Activated CD4-positive, alpha-beta T cell treated with anti-CD3 and anti-CD28 coated beads, Interleukin-2, Interleukin-4, amounts not matched to agents 100 ng/mL and 50 ng/mL, durations not matched to agents 16 hours and 8 hours (primary cell): Measurements from ENCODE around the gene ZBTB22.

Experiments
- DNase-seq: peaks from one replicate; pipeline ENCODE4 v3.0.0-alpha.2; 2020; ENCODE audit warnings: low spot score

ZBTB22 gene

DNA sequence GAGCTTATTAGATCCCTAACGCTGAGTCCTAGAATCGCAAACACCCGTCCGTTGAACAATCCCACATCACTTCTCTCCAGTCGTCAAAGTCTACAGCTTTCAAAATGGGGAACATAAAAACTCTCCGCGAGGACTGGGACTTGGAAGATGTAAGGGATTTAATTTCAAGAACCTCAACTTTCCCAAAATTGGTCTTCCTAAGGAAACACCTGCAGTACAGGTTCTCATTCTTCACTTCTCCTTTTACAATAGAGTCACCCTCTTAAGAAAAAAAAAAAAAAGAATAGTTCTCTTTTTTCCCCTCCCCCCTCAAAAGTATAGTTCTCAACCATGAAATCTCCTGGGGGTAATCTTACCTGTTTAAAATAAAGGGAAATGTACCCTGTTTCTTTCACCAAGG is 6.6 kb upstream of the ZBTB22 start:
- no peak for DNase-seq

GRCh38 chr6:33323623-33323948 is 6.0 kb upstream of the ZBTB22 start:
- DNase-seq = no peak

GRCh38 chr6:33321227-33321626 is 3.7 kb upstream of the ZBTB22 start:
- no peak for DNase-seq

GRCh38 chr6:33320315-33321181 is 3.0 kb upstream of the ZBTB22 start:
- DNase-seq = no peak

DNA sequence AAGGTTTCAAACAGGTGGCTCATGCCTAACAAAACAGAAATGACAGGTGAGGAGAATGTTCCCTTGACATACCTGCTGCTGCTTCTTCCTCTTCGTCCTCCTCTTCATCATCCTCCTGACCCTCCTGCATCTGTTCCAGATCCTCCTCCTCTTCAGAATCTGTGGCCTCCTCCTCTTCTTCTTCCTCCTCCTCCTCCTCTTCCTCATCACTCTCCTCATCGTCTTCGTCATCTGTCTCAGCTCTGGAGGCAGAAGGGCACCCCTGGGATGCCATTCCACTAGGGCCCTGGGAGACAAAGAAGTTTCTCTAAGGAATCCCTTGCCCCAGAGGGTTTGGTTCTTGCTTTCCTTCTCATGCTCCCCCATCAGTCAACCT is 2.4 kb upstream of the ZBTB22 start:
- no peak for DNase-seq

GRCh38 chr6:33318426-33319073 is 1.0 kb upstream of the ZBTB22 start:
- no peak for DNase-seq

DNA sequence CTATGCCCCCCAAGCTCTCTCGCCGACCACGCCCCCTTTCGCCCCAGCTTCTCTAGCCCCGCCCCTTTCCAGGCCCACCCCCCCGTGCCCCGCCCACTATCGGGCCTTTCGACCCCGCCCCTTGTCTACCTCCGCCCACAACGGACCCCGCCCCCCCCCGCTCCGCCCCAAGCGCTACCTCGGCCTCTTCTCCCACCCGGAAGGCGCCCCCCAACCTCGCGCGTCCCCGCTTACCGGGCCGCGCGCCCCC is 200 bp downstream of the ZBTB22 start:
- no peak for DNase-seq

GRCh38 chr6:33316603-33317418 is 733 bp downstream of the ZBTB22 start:
- no peak for DNase-seq

GRCh38 chr6:33315793-33316602 is 1.5 kb downstream of the ZBTB22 start:
- no peak for DNase-seq

- DNase-seq = no peak
These were observed 2.4 kb downstream of the ZBTB22 start for GRCh38 chr6:33314943-33315792.

DNA sequence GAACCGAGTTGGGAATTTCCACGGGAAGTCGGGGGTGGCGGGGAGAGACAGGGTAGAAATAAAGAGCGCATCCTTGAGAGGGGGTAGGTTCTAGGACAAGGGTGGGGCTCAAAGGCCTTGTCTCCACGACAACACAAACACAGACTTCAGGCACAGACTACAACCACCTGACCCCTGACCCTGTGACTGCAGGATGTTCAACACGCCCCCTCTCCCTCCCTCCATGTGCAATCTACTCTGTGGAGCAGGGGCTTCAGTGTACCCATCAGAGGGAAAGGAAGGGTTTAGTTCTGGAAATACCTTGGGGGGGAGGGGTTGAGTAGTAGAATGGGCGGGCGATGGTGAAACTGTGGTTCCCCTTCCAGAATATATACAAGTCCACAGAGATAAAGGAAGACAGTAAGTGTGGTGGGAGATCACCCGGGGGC is 3.0 kb downstream of the ZBTB22 start:
- DNase-seq = peak; percentile 57

DNA sequence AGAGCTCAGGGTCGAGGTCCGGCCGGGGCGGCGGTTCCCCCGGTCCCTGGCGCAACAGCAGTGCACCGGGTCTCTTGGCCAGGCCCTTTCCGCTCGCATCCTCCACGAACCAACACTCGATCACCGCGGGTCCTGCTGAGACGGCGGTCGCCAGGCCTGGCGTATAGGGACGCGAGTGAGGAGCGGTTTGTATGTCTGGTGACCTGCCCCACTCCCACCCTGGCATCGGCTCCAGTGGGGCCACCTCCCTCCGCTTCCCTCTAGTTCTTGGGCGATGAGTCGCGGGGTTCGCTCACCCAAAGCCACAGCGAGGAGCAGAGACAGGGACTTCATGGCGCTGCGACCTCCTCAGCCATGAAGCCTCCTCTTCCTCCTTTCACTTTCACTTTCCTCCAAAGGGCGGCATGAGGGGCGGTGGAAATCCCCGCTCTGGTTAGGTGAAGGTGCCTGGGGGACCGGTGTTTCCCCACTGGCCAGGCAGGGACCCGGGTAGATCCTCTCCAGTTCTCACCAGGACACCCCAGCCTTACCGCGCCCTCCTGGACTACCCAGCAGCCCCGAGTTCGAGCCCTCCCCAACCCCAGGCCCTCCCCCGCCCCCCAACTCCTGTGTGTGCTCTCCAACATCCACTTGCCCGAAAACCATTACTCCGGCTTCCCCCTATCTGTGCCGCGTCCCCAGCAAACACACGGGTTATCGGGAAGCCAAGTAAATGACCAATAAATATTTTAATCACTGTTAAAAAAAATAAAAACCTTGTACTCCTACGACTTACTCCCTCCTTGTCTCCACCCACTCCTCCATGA is 3.6 kb downstream of the ZBTB22 start, which contains the start of gene TAPBP:
TAPBP (minus strand) TSS at position 370 of the 806 bp plus-strand sequence; CDS start at position 333, 37 bp downstream.
- peak; percentile 89 for DNase-seq

- DNase-seq = peak; percentile 28
These were observed 4.3 kb downstream of the ZBTB22 start for GRCh38 chr6:33313105-33313708.

DNA sequence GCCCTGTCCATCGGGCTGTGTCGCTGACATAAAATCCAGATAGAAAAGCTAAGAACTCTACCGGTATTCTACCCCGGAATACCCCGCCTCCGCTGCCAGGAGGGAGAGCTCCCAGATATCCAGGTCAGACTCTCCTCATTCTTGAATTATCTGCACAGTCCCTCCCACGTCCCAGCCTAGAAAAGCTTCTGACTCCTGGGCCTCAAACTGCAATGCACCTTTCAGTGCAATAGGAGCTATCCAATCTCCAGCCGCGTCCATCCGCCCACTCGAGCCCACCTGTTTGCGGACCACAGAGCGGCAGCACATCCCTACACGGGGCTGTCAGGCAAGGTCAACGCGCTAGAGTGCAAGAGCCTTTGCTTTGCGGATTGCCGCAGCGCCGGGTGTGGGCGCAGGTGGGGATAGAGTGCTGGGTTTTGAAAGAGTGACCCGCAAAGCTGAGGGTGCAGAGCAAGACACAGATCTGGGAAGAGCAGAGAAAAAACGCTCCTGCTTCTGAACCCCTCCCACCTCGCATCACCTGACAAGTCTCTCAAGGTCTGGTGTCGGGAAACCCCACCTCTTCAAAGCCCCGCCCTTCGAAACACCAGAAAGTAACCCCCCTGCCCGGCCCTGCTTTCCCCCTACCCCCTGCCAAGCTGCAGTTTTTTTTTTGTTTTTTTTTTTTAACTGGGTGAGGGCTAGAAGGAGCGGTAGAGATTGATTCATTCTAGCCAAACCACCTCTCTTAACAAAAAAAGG is 5.0 kb downstream of the ZBTB22 start:
- DNase-seq = peak; percentile 81

DNA sequence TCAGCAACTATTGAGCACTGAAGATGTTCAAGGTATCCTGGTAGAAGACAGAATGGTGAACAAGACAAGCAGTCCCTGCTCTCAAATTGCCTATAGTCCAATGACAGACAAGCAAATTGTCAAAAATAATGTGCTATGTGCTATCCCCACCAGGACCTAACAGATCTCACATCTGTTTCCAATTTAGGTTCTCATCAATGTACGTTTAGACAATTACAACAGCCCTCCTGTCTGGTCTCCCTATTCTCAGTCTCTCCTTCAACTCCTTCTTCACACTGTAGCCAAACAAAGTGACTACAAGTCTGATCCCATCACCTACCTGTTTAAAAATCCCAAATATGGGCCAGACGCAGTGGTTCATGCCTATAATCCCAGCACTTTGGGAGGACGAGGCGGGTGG is 11.2 kb downstream of the ZBTB22 start:
- no peak for DNase-seq

- DNase-seq = no peak
These were observed 12.5 kb downstream of the ZBTB22 start for GRCh38 chr6:33305052-33305451.

GRCh38 chr6:33304216-33304615 is 13.3 kb downstream of the ZBTB22 start:
- DNase-seq = no peak

DNA sequence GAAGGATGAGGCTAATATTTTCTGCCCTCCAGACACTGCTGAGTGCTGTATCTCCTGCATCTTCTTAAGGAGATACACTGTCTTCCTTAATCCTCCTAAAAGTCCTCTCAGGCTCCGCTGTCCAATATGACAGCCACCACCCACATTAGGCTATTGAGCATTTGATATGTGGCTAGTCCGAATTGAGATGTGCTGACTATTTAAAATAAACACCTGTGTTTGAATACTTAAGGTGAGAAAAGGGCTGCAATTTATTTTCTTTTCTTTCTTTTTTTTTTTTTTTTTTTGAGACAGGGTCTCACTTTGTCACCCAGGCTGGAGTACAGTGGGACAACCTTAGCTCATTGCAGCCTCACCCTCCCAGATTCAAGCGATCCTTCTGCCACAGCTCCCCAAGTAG is 15.7 kb downstream of the ZBTB22 start:
- no peak for DNase-seq
